NT2/D1 (cell line): ENCODE results near the gene FAM162A.

Experiments
- SUZ12 ChIP-seq: IDR thresholded peaks from 2 replicates; pipeline ENCODE4 v1.6.1; 2011; ENCODE audit not compliant: insufficient read length, insufficient read depth; ENCODE audit errors: extremely low read depth
- YY1 ChIP-seq: IDR thresholded peaks from 2 replicates; pipeline ENCODE4 v1.6.1; 2011; ENCODE audit not compliant: insufficient read length, insufficient read depth
- ZNF274 ChIP-seq: IDR thresholded peaks from 2 replicates; pipeline ENCODE4 v1.6.1; 2011; ENCODE audit warnings: mild to moderate bottlenecking, low read depth, low read length

GRCh38 chr3:122409446-122409845, 25.5 kb downstream of the FAM162A start:
- TF ChIP-seq SUZ12 (no peak), ZNF274 (no peak), YY1 (no peak)
